Esophagus muscularis mucosa (tissue), 4 donors: ENCODE data around the gene BCL6B. TPM values are rescaled to one million over a fixed set of nuclear protein-coding genes. Genes with fewer than 3 reads are reported as not detected.
A peak's percentile ranks its signal among the peaks of the same experiment; 100 is the strongest.

ENCODE experiments used
- DNase-seq: peaks from one replicate; pipeline ENCODE4 v3.0.0-alpha.2; 2017; ENCODE audit errors: extremely low spot score
- H3K27ac ChIP-seq, 4 donors: fragments of 200-600 bp; sonication (generic); replicated peaks in 1 of 4; 1 replicate in 3 of 4; 2 replicates in 1 of 4; pipeline ENCODE4 v1.5.1; 2016 to 2019; ENCODE audit warnings: mild to moderate bottlenecking in 1 of 4
- H3K27me3 ChIP-seq, 4 donors: fragments of 200-600 bp; sonication (generic); one replicate each; pipeline versions ENCODE4 v1.5.1 to v1.6.0; 2016 to 2019
- H3K36me3 ChIP-seq, 4 donors: fragments of 200-600 bp; sonication (generic); one replicate each; pipeline ENCODE4 v1.5.1; 2016 to 2019
- H3K4me1 ChIP-seq, 4 donors: fragments of 200-600 bp; sonication (generic); one replicate each; pipeline ENCODE4 v1.5.1; 2016 to 2019
- H3K4me3 ChIP-seq, 4 donors: fragments of 200-600 bp; sonication (generic); 1 replicate in 2 of 4; 2 replicates in 2 of 4; pipeline ENCODE4 v1.5.1; 2016 to 2019; ENCODE audit warnings: mild to moderate bottlenecking in 4 of 4, moderate library complexity in 1 of 4
- H3K9me3 ChIP-seq, 4 donors: fragments of 200-600 bp; sonication (generic); 1 replicate in 3 of 4; 2 replicates in 1 of 4; pipeline ENCODE4 v1.5.1; 2016 to 2019
- CTCF ChIP-seq, 3 experiments: fragments of 200-600 bp in 2 of 3; fragments of 450-650 bp in 1 of 3; sonication (generic) in 2 of 3; IDR thresholded peaks; one replicate each; pipeline ENCODE4 v1.5.1; 2017 to 2019; ENCODE audit warnings: antibody characterized with exemption in 3 of 3, mild to moderate bottlenecking in 2 of 3, moderate library complexity in 1 of 3
- EP300 ChIP-seq: sonication (generic); formaldehyde crosslinking; IDR thresholded peaks from one replicate; pipeline ENCODE4 v1.6.1; 2017; ENCODE audit warnings: antibody characterized with exemption
- POLR2A ChIP-seq: fragments of 450-650 bp; IDR thresholded peaks from one replicate; pipeline ENCODE4 v1.6.1; 2017; ENCODE audit warnings: antibody characterized with exemption, moderate library complexity, mild to moderate bottlenecking, low read depth
- POLR2AphosphoS5 ChIP-seq, 2 donors: sonication (generic); formaldehyde crosslinking; IDR thresholded peaks; one replicate each; pipeline ENCODE4 v1.6.1; 2017; ENCODE audit warnings: antibody characterized with exemption in 2 of 2
- WGBS: methylation state at CpG from one replicate; pipeline ENCODE4 v1.1.5; 2018; 5-methylcytosine and 5-hydroxymethylcytosine counted together
- intact Hi-C: fragments of 100-400 bp; cut with DNase I; formaldehyde crosslinking; loops from one replicate; pipeline ENCODE4 v1.15.1; 2023
- total RNA-seq, 4 donors: library from RNA; depleted of rRNA; stranded (reverse); fragments of >200 nt; gene quantifications; one replicate each; pipeline versions ENCODE4 v1.1.0 to v1.2.1, GENCODE V29; 2016

BCL6B gene
- total RNA-seq, 4 donors from 2014 or later = 0.83 to 5.0 (median 3.2) TPM

DNA sequence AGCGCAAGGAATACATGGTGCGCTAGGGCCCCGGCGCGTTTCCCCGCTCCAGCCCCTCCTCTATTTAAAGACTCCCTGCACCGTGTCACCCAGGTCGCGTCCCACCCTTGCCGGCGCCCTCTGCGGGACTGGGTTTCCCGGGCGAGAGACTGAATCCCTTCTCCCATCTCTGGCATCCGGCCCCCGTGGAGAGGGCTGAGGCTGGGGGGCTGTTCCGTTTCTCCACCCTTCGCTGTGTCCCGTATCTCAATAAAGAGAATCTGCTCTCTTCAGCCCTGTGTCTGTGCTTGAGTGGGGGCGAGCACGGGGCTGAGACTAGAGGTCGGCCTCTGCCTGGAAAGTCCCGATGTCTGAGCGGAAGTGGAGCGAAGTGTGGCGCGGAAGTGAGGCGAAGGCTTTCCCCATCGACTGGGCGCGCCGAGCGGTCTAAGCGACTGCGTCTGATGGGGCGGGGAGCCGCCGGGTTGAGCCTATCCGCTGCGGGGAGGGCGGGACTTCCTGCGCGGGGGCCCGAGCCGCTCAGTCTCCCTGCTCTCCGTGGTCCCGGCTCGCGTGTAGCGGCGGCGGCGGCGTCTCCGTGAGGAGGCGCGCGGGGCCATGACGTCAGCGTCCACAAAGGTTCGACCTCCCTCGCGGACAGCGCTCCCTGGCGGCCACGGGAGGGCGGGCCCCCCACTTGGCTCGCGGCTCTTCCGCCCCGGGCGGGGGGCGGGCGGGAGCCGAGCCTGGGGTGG, 8.4 kb upstream of the BCL6B start:
- Histone ChIP-seq H3K9me3 (no peaks in the 10 kb centered on the region), H3K4me1 (peaks cover 66 to 85% (median 77%) of the 10 kb centered on the region in 4 donors), H3K4me3 (peak overlapping the region; percentile 71 to 94 (median 90)), H3K27me3 (no peaks in the 10 kb centered on the region), H3K36me3 (peaks cover 0 to 23% (median 16%) of the 10 kb centered on the region in 4 donors), H3K27ac (peak overlapping the region; percentile 92 to 98 (median 95))
- TF ChIP-seq POLR2AphosphoS5 (IDR thresholded peaks at IDR 0.05) = peak; percentile 94 to 96
- peak; percentile 79 for TF ChIP-seq POLR2A
- TF ChIP-seq CTCF (IDR thresholded peaks at IDR 0.05) = peak; percentile 61 to 91 (median 84)
- TF ChIP-seq EP300 = peak; percentile 51
- peak; percentile 99 for DNase-seq
- WGBS = 0% methylated on average over 10 of the region's 75 CpGs
- intact Hi-C loops = no loop called here

- Histone ChIP-seq H3K4me1 (peaks cover 69 to 83% (median 73%) of the 10 kb centered on the region in 4 donors), H3K27ac (peak overlapping the region; percentile 92 to 98 (median 95)), H3K27me3 (no peaks in the 10 kb centered on the region), H3K4me3 (peak overlapping the region; percentile 71 to 94 (median 90)), H3K36me3 (peaks cover 0 to 16% (median 11%) of the 10 kb centered on the region in 4 donors), H3K9me3 (no peaks in the 10 kb centered on the region)
- DNase-seq = no peak
- WGBS = 17% methylated on average over 31 of the region's 56 CpGs
- intact Hi-C loops = no loop called here
- peak; percentile 68 for TF ChIP-seq POLR2A
- no peak for TF ChIP-seq CTCF (IDR thresholded peaks at IDR 0.05)
- peak; percentile 47 to 66 for TF ChIP-seq POLR2AphosphoS5 (IDR thresholded peaks at IDR 0.05)
- no peak for TF ChIP-seq EP300
These were observed 7.6 kb upstream of the BCL6B start for GRCh38 chr17:7014995-7015958.

DNA sequence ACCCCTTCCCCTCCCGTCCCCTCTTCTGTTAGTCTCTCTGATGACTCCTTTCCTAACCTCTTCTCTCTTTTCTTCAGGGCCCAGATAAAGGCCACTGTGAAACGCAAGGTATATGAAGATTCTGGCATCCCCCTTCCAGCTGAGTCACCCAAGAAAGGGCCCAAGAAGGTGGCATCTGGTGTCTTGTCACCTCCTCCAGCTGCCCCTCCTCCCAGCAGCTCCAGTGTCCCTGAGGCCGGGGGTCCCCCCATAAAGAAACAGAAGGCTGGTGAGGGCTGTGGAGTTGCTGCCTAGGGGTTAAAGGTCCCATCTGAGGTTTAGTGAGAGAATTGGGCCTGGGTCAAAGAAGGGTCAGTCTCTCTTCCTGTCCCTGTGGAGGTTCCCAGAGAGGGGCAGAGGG, 6.4 kb upstream of the BCL6B start:
- intact Hi-C loops = no loop called here
- no peak overlapping the region for H3K4me3 ChIP-seq
- TF ChIP-seq POLR2A (no peak), CTCF (IDR thresholded peaks at IDR 0.05) (no peak), POLR2AphosphoS5 (IDR thresholded peaks at IDR 0.05) (no peak), EP300 (no peak)
- DNase-seq = no peak
- H3K9me3 ChIP-seq = no peaks in the 10 kb centered on the region
- peaks cover 0 to 5% (median 0%) of the 10 kb centered on the region in 4 donors for H3K27me3 ChIP-seq
- peaks cover 0 to 16% (median 11%) of the 10 kb centered on the region in 4 donors for H3K36me3 ChIP-seq
- H3K27ac ChIP-seq = peak overlapping the region; percentile 92 to 98 (median 95)
- peaks cover 64 to 83% (median 69%) of the 10 kb centered on the region in 4 donors for H3K4me1 ChIP-seq
- 89% methylated on average over 2 of the region's 3 CpGs for WGBS

GRCh38 chr17:7016886-7017826, 5.7 kb upstream of the BCL6B start:
- H3K4me3 ChIP-seq = peak overlapping the region in 2 of 4 donors; percentile 70 to 77
- DNase-seq = no peak
- WGBS = 84% methylated on average over 19 of the region's 20 CpGs
- peaks cover 0 to 16% (median 11%) of the 10 kb centered on the region in 4 donors for H3K36me3 ChIP-seq
- no peaks in the 10 kb centered on the region for H3K9me3 ChIP-seq
- H3K27me3 ChIP-seq = peaks cover 0 to 6% (median 5%) of the 10 kb centered on the region in 4 donors
- intact Hi-C loops = no loop called here
- TF ChIP-seq EP300 (no peak), POLR2AphosphoS5 (IDR thresholded peaks at IDR 0.05) (no peak), CTCF (IDR thresholded peaks at IDR 0.05) (no peak), POLR2A (no peak)
- peaks cover 67 to 85% (median 72%) of the 10 kb centered on the region in 4 donors for H3K4me1 ChIP-seq
- H3K27ac ChIP-seq = peak overlapping the region; percentile 92 to 98 (median 95)
